Bronchial epithelial cell (primary cell): ENCODE data around the gene ZIC1. TPM values are rescaled to one million over a fixed set of nuclear protein-coding genes. Genes with fewer than 3 reads are reported as not detected.

ENCODE experiments used
- DNase-seq: peaks from one replicate; pipeline ENCODE4 v3.0.0-alpha.2; 2010; ENCODE audit warnings: low read depth
- FAIRE-seq: peaks from 2 replicates; lab custom pipeline; 2011; peaks lifted over from hg19 to GRCh38; lab: Jason Lieb, UNC
- H3K27me3 ChIP-seq: 2 replicates; pipeline ENCODE4 v1.5.1; 2011; ENCODE audit warnings: low read length; ENCODE audit not compliant: control insufficient read depth, insufficient read depth
- H3K36me3 ChIP-seq: 2 replicates; pipeline ENCODE4 v1.5.1; 2011; ENCODE audit warnings: low read length; ENCODE audit not compliant: control insufficient read depth, insufficient read depth
- H3K4me3 ChIP-seq: 2 replicates; pipeline ENCODE4 v1.5.1; 2011; ENCODE audit warnings: mild to moderate bottlenecking, low read depth, low read length, control low read depth
- total RNA-seq: library from RNA; depleted of rRNA; stranded (reverse); fragments of >200 nt; gene quantifications from 2 replicates; pipeline ENCODE4 v1.2.1, GENCODE V29; 2014
- TF ChIP-seq, protein P1 (sequence below): IDR thresholded peaks from 2 replicates; pipeline ENCODE4 v1.5.1; 2011; ENCODE audit warnings: mild to moderate bottlenecking, moderate library complexity, low read length, control low read depth, inconsistent platforms; ENCODE audit not compliant: insufficient read depth, severe bottlenecking

Gene ZIC1
- total RNA-seq, 1 donor from 2014 or later, result not detected

DNA sequence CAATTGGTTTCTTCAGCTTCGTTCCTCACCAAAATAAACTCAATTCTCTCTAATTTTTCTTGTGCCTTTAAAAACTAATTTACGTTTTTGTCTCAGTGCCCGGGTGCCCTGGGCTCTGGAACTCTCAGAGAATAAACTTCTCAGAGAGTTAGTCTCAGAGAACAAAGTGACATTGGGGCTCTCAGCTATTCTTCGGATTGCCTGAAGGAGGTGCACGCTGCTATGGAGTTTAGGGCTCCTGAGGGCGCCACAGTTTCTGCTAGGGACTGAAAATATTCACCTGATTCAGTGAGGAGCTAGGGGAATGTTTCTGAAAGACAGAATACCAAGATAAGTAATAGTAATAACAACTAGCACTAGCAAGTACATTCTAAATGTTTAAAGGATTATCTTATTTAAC, 25.5 kb upstream of the ZIC1 start:
- FAIRE-seq, result no peak
- DNase-seq, result no peak
- Histone ChIP-seq H3K4me3 (no peak overlapping the region), H3K27me3 (peaks cover 31% of the 10 kb centered on the region), H3K36me3 (no peaks in the 10 kb centered on the region)
- TF ChIP-seq, protein P1, sequence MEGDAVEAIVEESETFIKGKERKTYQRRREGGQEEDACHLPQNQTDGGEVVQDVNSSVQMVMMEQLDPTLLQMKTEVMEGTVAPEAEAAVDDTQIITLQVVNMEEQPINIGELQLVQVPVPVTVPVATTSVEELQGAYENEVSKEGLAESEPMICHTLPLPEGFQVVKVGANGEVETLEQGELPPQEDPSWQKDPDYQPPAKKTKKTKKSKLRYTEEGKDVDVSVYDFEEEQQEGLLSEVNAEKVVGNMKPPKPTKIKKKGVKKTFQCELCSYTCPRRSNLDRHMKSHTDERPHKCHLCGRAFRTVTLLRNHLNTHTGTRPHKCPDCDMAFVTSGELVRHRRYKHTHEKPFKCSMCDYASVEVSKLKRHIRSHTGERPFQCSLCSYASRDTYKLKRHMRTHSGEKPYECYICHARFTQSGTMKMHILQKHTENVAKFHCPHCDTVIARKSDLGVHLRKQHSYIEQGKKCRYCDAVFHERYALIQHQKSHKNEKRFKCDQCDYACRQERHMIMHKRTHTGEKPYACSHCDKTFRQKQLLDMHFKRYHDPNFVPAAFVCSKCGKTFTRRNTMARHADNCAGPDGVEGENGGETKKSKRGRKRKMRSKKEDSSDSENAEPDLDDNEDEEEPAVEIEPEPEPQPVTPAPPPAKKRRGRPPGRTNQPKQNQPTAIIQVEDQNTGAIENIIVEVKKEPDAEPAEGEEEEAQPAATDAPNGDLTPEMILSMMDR, result no peak

DNA sequence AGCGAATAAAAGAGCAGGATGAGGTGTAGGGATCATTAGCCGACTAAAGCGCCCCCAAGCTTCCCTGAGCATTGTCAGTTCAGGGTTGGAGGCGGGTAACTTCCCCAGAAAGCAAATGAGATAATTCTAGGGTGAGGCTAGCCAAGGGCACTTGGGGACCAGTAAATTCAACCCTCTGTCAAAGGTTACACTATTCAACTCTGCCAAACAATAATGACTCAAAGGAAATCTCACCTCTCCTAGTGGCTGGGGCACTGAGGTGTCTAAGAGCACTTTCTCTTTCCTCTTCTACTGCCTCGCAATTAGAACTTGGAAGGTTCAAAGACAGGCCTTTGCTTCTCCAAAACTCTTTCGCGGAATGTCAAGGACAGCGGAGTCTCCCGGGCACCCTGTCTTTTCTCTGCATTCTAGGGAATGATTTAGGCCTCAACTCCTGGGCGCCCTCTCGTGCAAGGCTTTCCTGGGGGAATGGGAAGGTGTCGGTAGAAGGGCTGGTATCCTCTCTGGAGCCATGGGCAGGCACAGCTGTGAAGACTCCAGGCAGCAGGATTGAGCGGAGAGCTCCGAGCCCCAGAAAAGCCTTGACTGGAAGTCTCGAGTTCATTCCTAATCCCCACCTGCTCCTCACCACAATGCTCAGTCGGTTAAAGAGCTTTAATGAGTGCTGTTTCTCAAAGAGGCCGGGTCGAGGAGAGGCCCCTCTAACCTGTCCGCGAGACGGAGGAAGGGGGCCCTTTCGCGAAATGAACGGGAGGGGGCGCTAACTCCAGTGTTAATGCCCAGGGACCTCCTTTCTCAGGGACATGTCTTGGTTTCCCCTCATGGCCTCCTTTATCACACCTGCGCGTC, 24.7 kb upstream of the ZIC1 start:
- H3K4me3 ChIP-seq, result no peak overlapping the region
- H3K36me3 ChIP-seq, result no peaks in the 10 kb centered on the region
- FAIRE-seq, result no peak
- peaks cover 36% of the 10 kb centered on the region for H3K27me3 ChIP-seq
- TF ChIP-seq, protein P1, result no peak
- no peak for DNase-seq

DNA sequence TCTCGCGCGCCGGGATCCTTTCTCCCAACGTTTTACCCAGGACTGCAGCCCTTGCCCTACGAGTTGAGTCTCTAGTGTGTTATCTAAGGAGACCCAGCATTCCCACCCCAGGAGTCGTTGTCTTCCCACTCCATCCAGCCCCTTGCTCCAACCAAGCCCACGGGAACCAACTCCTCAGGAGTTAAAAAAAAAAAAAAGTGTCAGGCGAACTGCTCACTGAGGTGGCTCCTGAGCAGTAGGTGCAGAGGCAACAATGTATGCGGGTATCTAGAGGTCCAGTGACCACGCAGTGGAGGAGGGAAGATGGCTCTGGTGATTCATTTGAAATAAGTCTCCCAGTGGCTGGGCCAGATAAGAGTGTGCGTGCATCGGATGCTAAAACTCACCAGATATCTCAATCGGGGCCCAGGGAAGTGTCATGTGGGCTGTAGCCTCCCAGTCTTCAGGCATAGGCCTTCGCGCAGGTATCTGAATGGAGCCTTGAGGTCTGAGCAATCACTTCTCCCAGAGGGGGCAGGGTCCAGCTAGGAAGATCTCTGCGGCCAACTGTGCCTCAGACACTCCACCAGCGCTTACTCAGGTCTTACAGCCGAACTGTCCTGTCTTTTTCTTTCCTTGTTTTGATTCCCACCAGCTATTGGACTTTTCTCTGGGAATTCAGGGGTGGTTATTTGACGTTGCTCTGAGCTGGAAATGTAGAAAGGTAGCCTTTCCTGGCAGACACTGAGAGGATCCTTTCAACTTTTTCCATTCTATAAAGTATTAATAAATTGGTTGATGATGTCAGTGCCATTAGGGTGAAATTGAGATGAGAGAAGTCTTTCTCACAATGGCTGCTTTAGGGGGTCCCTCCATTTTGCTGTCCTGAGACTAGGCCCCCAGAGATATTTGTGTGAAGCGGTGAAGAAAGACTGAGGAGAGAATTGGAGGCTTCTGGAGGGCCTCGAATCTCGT, 23.8 kb upstream of the ZIC1 start:
- Histone ChIP-seq H3K27me3 (peaks cover 30% of the 10 kb centered on the region), H3K4me3 (no peak overlapping the region), H3K36me3 (no peaks in the 10 kb centered on the region)
- TF ChIP-seq, protein P1, result no peak
- FAIRE-seq (no peak), DNase-seq (no peak)

DNA sequence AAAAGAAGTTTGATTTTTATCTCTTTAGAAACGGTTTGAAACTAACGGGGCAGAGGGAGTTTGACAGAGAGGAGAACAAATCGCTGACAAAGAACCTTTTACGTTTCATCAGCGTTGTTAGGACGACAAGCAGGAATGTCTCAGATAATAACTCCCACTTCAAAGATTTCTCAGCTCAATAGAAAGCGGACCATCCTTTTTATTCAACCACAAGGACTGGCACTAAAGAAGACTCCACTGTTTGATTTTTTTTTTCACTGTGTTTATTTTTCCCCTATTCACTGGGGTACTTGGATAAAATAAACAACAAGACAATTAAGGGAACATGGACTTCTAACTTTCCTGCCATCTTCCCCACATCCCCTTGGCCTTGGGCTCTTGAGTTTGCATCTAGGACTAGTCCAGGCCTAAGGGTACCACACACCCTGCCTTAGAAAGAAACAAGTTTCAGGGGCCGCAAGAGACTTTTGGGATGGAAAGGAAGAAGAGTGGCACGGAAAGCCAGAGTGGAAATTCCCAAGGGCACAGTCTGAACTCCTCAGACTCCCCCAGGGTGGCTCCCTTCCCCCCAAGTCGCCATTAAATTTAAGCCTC, 21.8 kb upstream of the ZIC1 start:
- H3K36me3 ChIP-seq, result no peaks in the 10 kb centered on the region
- H3K27me3 ChIP-seq, result peaks cover 33% of the 10 kb centered on the region
- DNase-seq (no peak), FAIRE-seq (no peak)
- TF ChIP-seq, protein P1, result no peak
- H3K4me3 ChIP-seq, result no peak overlapping the region

DNA sequence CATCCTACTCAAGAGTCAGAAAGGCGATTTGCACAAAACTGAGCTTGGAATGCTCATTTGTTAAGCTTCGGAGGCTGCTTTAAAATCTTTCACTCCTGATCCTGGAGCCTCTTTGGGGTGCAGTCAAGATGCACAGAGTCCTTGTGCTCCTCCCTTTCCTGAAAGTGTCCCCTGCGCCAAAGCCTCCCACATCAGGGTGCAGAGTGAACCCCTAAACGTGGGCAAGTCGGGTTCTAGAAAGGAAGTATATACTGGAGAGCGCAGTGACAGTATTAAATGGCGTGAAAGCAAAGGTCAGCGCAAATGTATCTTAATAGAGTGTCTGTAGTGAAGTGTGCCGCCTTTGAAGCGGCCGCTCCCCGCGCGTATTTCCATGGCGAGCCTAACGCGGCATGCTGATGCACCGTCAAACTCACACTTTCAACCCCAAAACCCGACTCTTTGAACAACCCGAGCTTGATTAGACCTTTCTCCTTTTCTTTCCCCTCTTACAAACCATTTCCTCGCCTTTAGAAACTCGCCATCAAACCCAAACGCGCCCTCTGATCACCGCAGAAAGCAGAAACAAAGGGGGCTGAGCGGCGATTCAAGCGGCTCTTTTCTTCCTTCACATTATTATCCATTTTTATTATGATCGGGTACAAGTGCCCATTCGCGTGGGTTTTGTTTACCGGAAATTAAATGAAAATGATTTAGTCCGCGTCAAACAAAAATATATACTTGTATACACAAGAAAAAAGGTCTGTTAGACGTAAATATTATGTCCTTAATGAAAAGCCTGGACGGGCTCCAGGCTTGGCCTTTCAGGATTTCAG, 21.1 kb upstream of the ZIC1 start:
- no peak for DNase-seq
- TF ChIP-seq, protein P1, result no peak
- no peak for FAIRE-seq
- H3K36me3 ChIP-seq, result no peaks in the 10 kb centered on the region
- H3K4me3 ChIP-seq, result no peak overlapping the region
- peaks cover 39% of the 10 kb centered on the region for H3K27me3 ChIP-seq
